Measurements from ENCODE around the gene CSGALNACT2.

DNA sequence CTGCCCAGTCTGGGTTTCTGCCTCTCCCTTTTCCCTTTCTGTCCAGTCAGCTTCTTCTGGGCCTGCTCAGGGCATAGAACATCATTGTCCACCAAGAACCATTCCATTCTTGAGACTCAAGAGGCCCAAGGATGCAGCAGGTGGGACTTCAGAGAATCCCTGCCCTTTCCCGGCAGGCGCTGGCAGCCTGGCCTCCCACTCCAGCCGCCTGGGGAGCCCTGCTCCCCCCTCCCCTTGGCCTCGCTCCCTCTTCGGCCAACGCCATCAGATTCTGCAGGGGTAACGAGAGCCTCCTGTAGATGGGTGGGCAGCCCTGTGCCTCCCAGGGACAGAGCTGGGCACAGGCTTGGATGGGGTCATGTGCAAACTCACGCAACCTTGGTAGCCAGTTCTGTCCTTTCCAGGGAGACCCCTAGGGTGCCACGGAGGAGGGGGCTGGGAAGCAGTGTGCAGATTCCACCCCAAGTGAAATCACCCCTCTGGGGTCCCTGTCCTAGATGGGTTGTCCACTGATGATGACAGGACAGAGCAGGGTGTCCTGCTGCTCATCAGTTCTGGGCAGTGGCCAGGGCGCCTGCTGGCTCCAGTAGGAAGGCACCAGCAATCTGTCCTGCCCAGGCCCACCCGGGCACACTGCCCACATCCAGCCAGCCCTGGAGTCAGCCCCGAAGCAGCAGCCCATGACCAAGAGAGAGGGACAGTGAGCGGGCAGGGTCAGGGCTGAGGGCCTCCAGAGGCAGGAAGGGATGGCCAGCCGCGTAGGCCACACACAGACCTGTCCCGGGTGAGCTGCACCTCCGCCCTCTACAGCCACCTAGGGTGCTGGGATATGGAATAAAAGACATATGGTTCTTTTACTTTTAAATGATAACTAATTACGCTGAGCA is 80.9 kb downstream of the CSGALNACT2 start:
- TF ChIP-seq CTCF (IDR thresholded peaks at IDR 0.05; ENCODE audit: borderline replicate concordance, extremely low read depth, low read length, poor library complexity, severe bottlenecking) (no peak), EZH2 (IDR thresholded peaks at IDR 0.05; ENCODE audit: borderline replicate concordance, low read depth, low read length, severe bottlenecking) (no peak)

Data from DND-41 (cell line).